Hepatocyte (in vitro differentiated cells): ENCODE results near the gene PIGT.

Experiments
- CTCF ChIP-seq: fragments of 200-600 bp; sonication (generic); IDR thresholded peaks from 2 replicates; pipeline ENCODE4 v1.5.1; 2016; ENCODE audit warnings: antibody characterized with exemption, mild to moderate bottlenecking; ENCODE audit not compliant: poor library complexity
- EZH2 ChIP-seq: fragments of 200-600 bp; sonication (generic); IDR thresholded peaks from 2 replicates; pipeline ENCODE4 v1.6.1; 2016; ENCODE audit warnings: antibody characterized with exemption, mild to moderate bottlenecking, borderline replicate concordance
- EZH2phosphoT487 ChIP-seq: fragments of 200-600 bp; sonication (generic); IDR thresholded peaks from one replicate; pipeline ENCODE4 v1.6.1; 2018; ENCODE audit warnings: antibody characterized with exemption, mild to moderate bottlenecking, low read depth, moderate library complexity; ENCODE audit not compliant: unreplicated experiment, severe bottlenecking

- TF ChIP-seq CTCF (peak; percentile 30), EZH2 (no peak), EZH2phosphoT487 (no peak)
These were observed 30.0 kb downstream of the PIGT start for GRCh38 chr20:45445805-45446562.
